HEK293 (cell line): ENCODE results near the gene CFAP53.
"Not testable (repeated sequence)": the region's sequence is repeated elsewhere in the genome, so short reads cannot be mapped to it uniquely, and the experiment has no call there.

ENCODE experiments used
- CTCF ChIA-PET: fragments of 350-600 bp; formaldehyde crosslinking; extraction: SDS; loops from one replicate; lab custom pipeline; 2021; ENCODE audit warnings: antibody characterized with exemption; lab: Yijun Ruan, JAX
- POLR2A ChIA-PET: fragments of 300-600 bp; formaldehyde crosslinking; extraction: SDS; loops from one replicate; lab custom pipeline; 2020; ENCODE audit warnings: antibody characterized with exemption, inconsistent platforms; lab: Yijun Ruan, JAX
- H3K27ac ChIP-seq: fragments of 200-500 bp; sonication (Bioruptor generic); 2 replicates; pipeline ENCODE4 v1.5.1; 2014; ENCODE audit warnings: low read depth, low read length, control low read depth, inconsistent platforms; ENCODE audit errors: extremely low read depth
- H3K36me3 ChIP-seq, 2 experiments: fragments of 200-500 bp in 1 of 2; sonication (Bioruptor generic) in 1 of 2; 1 replicate in 1 of 2; 2 replicates in 1 of 2; pipeline ENCODE4 v1.5.1; 2014 to 2017; ENCODE audit warnings: inconsistent platforms in 2 of 2, low read length in 2 of 2; ENCODE audit not compliant: control insufficient read depth in 2 of 2, insufficient read depth in 1 of 2
- H3K4me1 ChIP-seq: fragments of 200-500 bp; sonication (Bioruptor generic); 2 replicates; pipeline ENCODE4 v1.5.1; 2014; ENCODE audit warnings: mild to moderate bottlenecking, low read length, inconsistent platforms; ENCODE audit not compliant: control insufficient read depth, insufficient read depth
- H3K4me3 ChIP-seq: 2 replicates; pipeline ENCODE4 v1.5.1; 2011; ENCODE audit warnings: low read depth, mild to moderate bottlenecking, control low read depth, low read length, moderate library complexity
- H3K9me3 ChIP-seq: fragments of 200-500 bp; sonication (Bioruptor generic); 2 replicates; pipeline ENCODE4 v1.5.1; 2014; ENCODE audit warnings: low read depth, low read length, inconsistent platforms; ENCODE audit not compliant: control insufficient read depth, insufficient read depth
- BCL11A ChIP-seq: fragments of 450-650 bp; formaldehyde crosslinking; IDR thresholded peaks from 2 replicates; pipeline ENCODE4 v1.5.1; 2016; ENCODE audit warnings: low read depth, missing biosample characterization, missing genetic modification characterization
- CTCF ChIP-seq: fragments of 450-650 bp; formaldehyde crosslinking; IDR thresholded peaks from 2 replicates; pipeline ENCODE4 v1.5.1; 2016; ENCODE audit warnings: missing biosample characterization, missing genetic modification characterization
- KLF17 ChIP-seq: fragments of 450-650 bp; formaldehyde crosslinking; IDR thresholded peaks from 2 replicates; pipeline ENCODE4 v1.5.1; 2016; ENCODE audit warnings: missing biosample characterization, missing genetic modification characterization
- PRDM6 ChIP-seq: fragments of 450-650 bp; formaldehyde crosslinking; IDR thresholded peaks from 2 replicates; pipeline ENCODE4 v1.5.1; 2017; ENCODE audit warnings: missing biosample characterization, missing genetic modification characterization
- RBAK ChIP-seq: fragments of 450-650 bp; formaldehyde crosslinking; IDR thresholded peaks from 2 replicates; pipeline ENCODE4 v1.5.1; 2016; ENCODE audit warnings: missing biosample characterization, missing genetic modification characterization
- REPIN1 ChIP-seq: fragments of 450-650 bp; formaldehyde crosslinking; IDR thresholded peaks from 2 replicates; pipeline ENCODE4 v1.5.1; 2017; ENCODE audit warnings: missing biosample characterization, missing genetic modification characterization, low read depth
- SETDB1 ChIP-seq: IDR thresholded peaks from one replicate; pipeline ENCODE4 v1.6.1; 2017; ENCODE audit warnings: mild to moderate bottlenecking, low read length, moderate library complexity, mixed read lengths; ENCODE audit not compliant: insufficient read length
- SP7 ChIP-seq: fragments of 450-650 bp; formaldehyde crosslinking; IDR thresholded peaks from 2 replicates; pipeline ENCODE4 v1.5.1; 2016; ENCODE audit warnings: missing biosample characterization, missing genetic modification characterization
- YY1 ChIP-seq: fragments of 450-650 bp; formaldehyde crosslinking; IDR thresholded peaks from 2 replicates; pipeline ENCODE4 v1.5.1; 2018; ENCODE audit warnings: missing biosample characterization, missing genetic modification characterization
- ZEB2 ChIP-seq: fragments of 450-650 bp; formaldehyde crosslinking; IDR thresholded peaks from 2 replicates; pipeline ENCODE4 v1.5.1; 2016; ENCODE audit warnings: missing biosample characterization, missing genetic modification characterization
- ZNF223 ChIP-seq: fragments of 450-650 bp; formaldehyde crosslinking; IDR thresholded peaks from 2 replicates; pipeline ENCODE4 v1.5.1; 2016; ENCODE audit warnings: missing biosample characterization, missing genetic modification characterization
- ZNF23 ChIP-seq: fragments of 450-650 bp; formaldehyde crosslinking; IDR thresholded peaks from 2 replicates; pipeline ENCODE4 v1.5.1; 2016; ENCODE audit warnings: missing biosample characterization, missing genetic modification characterization, borderline replicate concordance
- ZNF266 ChIP-seq: fragments of 450-650 bp; formaldehyde crosslinking; IDR thresholded peaks from 2 replicates; pipeline ENCODE4 v1.5.1; 2016; ENCODE audit warnings: missing biosample characterization, missing genetic modification characterization, low read depth
- ZNF311 ChIP-seq: fragments of 450-650 bp; formaldehyde crosslinking; IDR thresholded peaks from 2 replicates; pipeline ENCODE4 v1.5.1; 2017; ENCODE audit warnings: missing biosample characterization, missing genetic modification characterization, borderline replicate concordance
- ZNF362 ChIP-seq: fragments of 450-650 bp; formaldehyde crosslinking; IDR thresholded peaks from 2 replicates; pipeline ENCODE4 v1.5.1; 2016; ENCODE audit warnings: missing biosample characterization, missing genetic modification characterization
- ZNF398 ChIP-seq: fragments of 450-650 bp; formaldehyde crosslinking; IDR thresholded peaks from 2 replicates; pipeline ENCODE4 v1.5.1; 2017; ENCODE audit warnings: missing biosample characterization, missing genetic modification characterization
- ZNF510 ChIP-seq: fragments of 450-650 bp; formaldehyde crosslinking; IDR thresholded peaks from 2 replicates; pipeline ENCODE4 v1.5.1; 2018; ENCODE audit warnings: mild to moderate bottlenecking, missing genetic modification characterization, missing biosample characterization; ENCODE audit not compliant: insufficient replicate concordance
- ZNF571 ChIP-seq: fragments of 450-650 bp; formaldehyde crosslinking; IDR thresholded peaks from 2 replicates; pipeline ENCODE4 v1.5.0; 2017; ENCODE audit warnings: missing biosample characterization, missing genetic modification characterization
- ZNF621 ChIP-seq: fragments of 450-650 bp; formaldehyde crosslinking; IDR thresholded peaks from 2 replicates; pipeline ENCODE4 v1.5.1; 2017; ENCODE audit warnings: missing biosample characterization, missing genetic modification characterization
- ZNF658 ChIP-seq: fragments of 450-650 bp; formaldehyde crosslinking; IDR thresholded peaks from 2 replicates; pipeline ENCODE4; 2016; ENCODE audit warnings: missing biosample characterization, missing genetic modification characterization
- ZNF785 ChIP-seq: fragments of 450-650 bp; formaldehyde crosslinking; IDR thresholded peaks from 2 replicates; pipeline ENCODE4 v1.5.1; 2016; ENCODE audit warnings: missing biosample characterization, missing genetic modification characterization
- TF ChIP-seq, protein P1 (sequence below): fragments of 450-650 bp; formaldehyde crosslinking; IDR thresholded peaks from 2 replicates; pipeline ENCODE4 v1.5.1; 2016; ENCODE audit warnings: missing biosample characterization, missing genetic modification characterization

Gene CFAP53

DNA sequence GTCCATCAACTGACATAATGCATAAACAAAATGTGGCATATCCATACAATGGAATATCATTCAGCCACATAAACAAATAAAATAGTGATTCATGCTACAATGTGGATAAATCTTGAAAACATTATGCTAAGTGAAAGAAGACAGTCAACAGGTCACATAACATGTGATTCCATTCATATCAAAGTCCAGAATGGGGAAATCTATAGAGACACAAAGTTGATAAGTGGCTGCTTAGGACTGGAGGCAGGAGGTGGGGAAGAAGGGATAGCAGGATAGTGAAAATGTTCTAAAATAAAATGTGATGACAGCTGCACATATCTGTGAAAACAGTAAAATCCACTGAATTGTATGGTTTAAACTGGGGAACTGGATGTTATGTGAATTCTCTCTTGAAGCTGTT lies 18.7 kb downstream of the CFAP53 start:
- POLR2A ChIA-PET: no interaction called here
- no peak for TF ChIP-seq ZNF266 (tag by site-specific recombination)
- TF ChIP-seq ZNF510 (tag by site-specific recombination): no peak
- no peak for TF ChIP-seq ZNF311 (tag by site-specific recombination)
- no peak for TF ChIP-seq YY1 (tag by site-specific recombination)
- no peak for TF ChIP-seq ZNF785 (tag by site-specific recombination)
- no peak for TF ChIP-seq ZNF23 (tag by site-specific recombination)
- no peak for TF ChIP-seq BCL11A
- TF ChIP-seq ZNF571 (tag by site-specific recombination): no peak
- TF ChIP-seq ZNF362 (tag by site-specific recombination): no peak
- no peak for TF ChIP-seq PRDM6 (tag by site-specific recombination)
- no peak for TF ChIP-seq ZEB2

DNA sequence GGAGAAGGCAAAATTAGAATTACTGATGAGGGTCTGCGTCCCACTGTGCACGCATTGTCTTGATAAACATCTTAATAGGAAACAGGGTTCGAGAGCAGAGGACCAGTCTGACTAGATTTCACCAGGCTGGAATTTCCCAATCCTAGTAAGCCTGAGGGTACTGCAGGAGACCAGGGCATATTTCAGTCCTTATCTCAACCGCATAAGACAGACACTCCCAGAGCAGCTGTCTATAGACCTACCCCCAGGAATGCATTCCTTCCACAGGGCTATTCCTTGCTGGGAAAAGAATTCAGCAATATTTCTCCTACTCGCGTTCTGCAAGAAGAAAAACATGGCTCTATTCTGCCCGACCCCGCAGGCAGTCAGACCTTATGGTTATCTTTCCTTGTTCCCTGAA lies 24.5 kb downstream of the CFAP53 start:
- POLR2A ChIA-PET: interaction anchor here (1.8 kb wide), 1 partner anchor 40 kb away, joined by 4 read pairs; the partner anchor contains the start of gene MBD1
- H3K4me3 ChIP-seq, H3K9me3 ChIP-seq, H3K4me1 ChIP-seq, CTCF ChIA-PET, H3K27ac ChIP-seq, H3K36me3 ChIP-seq: not testable (repeated sequence)
- peak; percentile 53 for TF ChIP-seq SETDB1

More for the DNA sequence above, 18.7 kb downstream of the CFAP53 start:
- Histone ChIP-seq H3K4me3 (no peak overlapping the region), H3K4me1 (no peaks in the 10 kb centered on the region), H3K27ac (no peak overlapping the region), H3K9me3 (no peaks in the 10 kb centered on the region), H3K36me3 (no peaks in the 10 kb centered on the region)
- CTCF ChIA-PET: no interaction called here

GRCh38 chr18:50240080-50240563 lies 26.2 kb downstream of the CFAP53 start:
- POLR2A ChIA-PET: no interaction called here
- no peaks in the 10 kb centered on the region for H3K4me1 ChIP-seq
- H3K9me3 ChIP-seq: no peaks in the 10 kb centered on the region
- no peak overlapping the region for H3K27ac ChIP-seq
- CTCF ChIA-PET: interaction anchor here (1.2 kb wide), 1 partner anchor 22 kb away, joined by 4 read pairs; no protein-coding TSS in a partner anchor
- no peak overlapping the region for H3K4me3 ChIP-seq
- H3K36me3 ChIP-seq: no peaks in the 10 kb centered on the region; a peak in 1 of 3 replicates
- TF ChIP-seq KLF17: peak; percentile 99
- TF ChIP-seq REPIN1 (tag by site-specific recombination): no peak
- no peak for TF ChIP-seq CTCF (tag by site-specific recombination)
- TF ChIP-seq, protein P1, sequence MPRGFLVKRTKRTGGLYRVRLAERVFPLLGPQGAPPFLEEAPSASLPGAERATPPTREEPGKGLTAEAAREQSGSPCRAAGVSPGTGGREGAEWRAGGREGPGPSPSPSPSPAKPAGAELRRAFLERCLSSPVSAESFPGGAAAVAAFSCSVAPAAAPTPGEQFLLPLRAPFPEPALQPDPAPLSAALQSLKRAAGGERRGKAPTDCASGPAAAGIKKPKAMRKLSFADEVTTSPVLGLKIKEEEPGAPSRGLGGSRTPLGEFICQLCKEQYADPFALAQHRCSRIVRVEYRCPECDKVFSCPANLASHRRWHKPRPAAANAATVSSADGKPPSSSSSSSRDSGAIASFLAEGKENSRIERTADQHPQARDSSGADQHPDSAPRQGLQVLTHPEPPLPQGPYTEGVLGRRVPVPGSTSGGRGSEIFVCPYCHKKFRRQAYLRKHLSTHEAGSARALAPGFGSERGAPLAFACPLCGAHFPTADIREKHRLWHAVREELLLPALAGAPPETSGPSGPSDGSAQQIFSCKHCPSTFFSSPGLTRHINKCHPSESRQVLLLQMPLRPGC: peak; percentile 55; the same call in 1 of the 2 replicates
- TF ChIP-seq SP7 (tag by site-specific recombination): 0 out of 2 replicates have a peak, but pooled peaks have one; percentile 17
- TF ChIP-seq ZNF658: peak; percentile 51; the same call in 1 of the 2 replicates
- peak; percentile 84 for TF ChIP-seq ZNF621
- TF ChIP-seq RBAK (tag by site-specific recombination): peak; percentile 88
- TF ChIP-seq ZNF398: peak; percentile 47
- TF ChIP-seq ZNF223: peak; percentile 94
